Measurements from ENCODE around the gene ECSIT. TPM values are rescaled to one million over a fixed set of nuclear protein-coding genes. Genes with fewer than 3 reads are reported as not detected.
"Not testable (repeated sequence)": the region's sequence is repeated elsewhere in the genome, so short reads cannot be mapped to it uniquely, and the experiment has no call there.

ECSIT gene, protein sequence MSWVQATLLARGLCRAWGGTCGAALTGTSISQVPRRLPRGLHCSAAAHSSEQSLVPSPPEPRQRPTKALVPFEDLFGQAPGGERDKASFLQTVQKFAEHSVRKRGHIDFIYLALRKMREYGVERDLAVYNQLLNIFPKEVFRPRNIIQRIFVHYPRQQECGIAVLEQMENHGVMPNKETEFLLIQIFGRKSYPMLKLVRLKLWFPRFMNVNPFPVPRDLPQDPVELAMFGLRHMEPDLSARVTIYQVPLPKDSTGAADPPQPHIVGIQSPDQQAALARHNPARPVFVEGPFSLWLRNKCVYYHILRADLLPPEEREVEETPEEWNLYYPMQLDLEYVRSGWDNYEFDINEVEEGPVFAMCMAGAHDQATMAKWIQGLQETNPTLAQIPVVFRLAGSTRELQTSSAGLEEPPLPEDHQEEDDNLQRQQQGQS
- 54.1 TPM for polyA plus RNA-seq (ENCODE audit: insufficient read length)

DNA sequence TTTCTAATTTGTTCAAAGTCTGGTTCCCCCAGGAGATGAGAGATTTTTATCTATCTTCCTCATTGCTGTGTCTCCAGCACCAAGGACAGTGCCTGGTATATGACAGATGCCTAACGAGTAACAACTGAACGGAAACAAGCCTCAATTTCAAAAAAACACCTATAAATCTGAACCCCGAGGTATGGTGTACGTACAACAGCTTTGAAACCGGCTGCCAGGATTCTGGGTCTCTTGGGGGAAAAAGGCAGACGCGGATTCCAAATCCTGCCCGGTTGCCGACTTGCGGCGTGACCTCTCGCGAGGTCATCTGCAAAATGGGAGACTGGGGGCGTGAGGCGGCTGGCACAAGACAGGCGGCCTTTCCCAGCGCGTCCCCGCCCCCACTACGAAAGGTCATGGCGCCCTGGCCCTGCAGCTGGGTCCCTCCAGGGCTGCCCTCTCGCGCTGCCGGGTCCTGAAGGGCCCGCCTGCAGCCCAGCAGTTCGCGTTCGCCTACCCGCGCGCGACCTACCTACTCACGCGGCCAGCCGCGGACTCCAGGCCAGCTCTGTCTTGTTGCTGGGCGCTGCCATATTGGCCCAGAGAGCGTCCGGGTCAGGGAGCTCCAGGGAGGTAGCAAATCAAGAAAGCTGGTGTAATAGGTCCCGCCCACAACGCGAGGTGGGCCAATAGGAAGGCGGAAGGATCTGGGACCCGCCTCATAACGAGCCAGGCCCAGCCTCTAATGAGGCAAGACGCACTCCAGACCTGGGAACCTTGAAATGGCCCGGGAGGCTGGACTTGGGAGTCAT lies at the start of gene ECSIT:
ECSIT (minus strand) TSS at position 584 of the 791 bp plus-strand sequence. CDS start 9,964 bp downstream, outside the sequence.
- peak; percentile 98 for DNase-seq

DNA sequence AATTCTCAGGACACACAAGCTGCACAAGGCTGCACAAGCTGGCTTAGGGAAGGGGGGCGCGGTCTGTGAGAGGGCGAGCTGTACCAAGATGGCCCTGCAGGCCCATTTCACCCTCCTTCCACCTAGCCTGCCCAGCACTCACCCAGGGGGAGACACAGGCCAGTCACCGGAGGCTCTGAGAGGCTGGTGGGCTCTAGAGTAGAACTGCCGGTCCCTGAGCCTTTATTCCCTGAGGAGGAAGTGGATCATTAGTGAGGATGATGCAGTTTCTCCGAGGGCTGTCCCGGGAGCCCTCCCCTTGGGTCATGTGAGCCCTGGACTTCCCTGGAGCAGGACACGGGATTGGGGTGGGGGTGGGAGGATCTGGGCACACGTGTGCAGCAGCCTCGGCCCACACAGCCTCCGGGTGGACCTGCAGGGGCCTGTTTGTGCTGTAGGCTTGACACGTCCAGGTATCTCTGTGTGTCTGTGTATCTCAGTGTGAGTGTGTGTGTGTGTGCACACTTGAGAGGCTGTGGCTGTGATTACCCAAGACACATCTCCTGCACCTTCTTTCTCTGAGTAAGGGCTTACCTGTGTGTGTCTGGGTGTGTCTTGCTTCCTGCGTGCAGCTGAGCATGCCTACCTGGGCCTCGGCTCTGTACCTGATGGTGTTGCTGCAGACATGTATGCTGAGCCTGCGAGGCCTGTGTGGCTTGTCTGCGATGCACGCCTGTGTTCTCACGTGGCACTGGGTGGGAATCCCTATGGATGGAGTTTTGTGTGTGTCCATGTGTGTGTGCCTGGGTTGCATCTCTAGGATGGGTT lies 48.7 kb upstream of the ECSIT start, which contains the start of gene ACP5:
ACP5 (minus strand) TSS at position 195 of the 807 bp plus-strand sequence. CDS start 328 bp downstream, outside the sequence.
- DNase-seq: no peak

DNA sequence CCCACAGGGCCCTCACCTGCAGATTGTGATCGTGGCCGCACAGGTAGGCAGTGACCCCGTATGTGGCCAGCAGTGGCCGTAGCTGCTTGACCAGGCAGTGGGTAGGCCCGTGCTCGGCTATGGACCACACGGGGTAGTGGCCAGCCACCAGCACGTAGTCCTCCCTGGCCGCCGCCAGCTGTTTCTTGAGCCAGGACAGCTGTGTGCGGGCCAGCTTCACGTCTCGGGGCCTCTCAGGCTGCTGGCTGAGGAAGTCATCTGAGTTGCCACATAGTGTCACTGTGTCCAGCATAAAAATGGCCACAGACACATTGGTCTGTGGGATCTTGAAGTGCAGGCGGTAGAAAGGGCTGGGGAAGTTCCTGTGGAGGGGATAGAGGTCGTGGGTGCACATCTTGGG lies 47.3 kb upstream of the ECSIT start:
- no peak for DNase-seq

DNA sequence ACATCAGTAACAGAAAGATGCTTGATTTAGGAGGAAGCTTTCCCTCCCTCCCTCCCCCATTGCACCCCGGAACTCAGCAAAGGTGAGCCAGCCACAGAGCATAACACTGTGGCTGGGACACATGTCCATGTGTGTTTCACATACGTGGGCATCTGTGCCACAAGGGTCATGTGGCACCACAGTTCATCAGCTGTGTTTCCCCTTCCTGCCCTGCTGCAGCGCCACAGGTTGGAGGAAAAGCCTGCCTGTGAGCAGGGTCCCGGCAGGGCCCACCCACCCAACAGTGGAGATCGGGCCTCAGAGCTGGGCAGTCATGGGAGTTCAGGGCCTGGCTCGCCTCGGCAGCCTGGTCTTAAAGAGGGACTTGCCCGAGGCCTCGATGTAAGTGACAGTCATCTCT lies 45.8 kb upstream of the ECSIT start:
- DNase-seq: no peak

DNA sequence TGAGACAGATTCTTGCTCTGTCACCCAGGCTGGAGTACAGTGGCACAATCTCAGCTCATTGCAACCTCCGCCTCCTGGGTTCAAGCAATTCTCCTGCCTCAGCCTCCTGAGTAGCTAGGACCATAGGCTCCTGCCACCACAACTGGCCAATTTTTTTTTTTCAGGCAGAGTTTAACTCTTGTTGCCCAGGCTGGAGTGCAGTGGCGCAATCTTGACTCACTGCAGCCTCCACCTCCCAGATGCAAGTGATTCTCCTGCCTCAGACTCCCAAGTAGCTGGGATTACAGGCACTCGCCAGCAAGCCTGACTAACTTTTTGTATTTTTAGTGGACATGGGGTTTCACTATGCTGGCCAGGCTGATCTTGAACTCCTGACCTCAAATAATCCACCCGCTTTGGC lies 44.8 kb upstream of the ECSIT start:
- not testable (repeated sequence) for DNase-seq

DNA sequence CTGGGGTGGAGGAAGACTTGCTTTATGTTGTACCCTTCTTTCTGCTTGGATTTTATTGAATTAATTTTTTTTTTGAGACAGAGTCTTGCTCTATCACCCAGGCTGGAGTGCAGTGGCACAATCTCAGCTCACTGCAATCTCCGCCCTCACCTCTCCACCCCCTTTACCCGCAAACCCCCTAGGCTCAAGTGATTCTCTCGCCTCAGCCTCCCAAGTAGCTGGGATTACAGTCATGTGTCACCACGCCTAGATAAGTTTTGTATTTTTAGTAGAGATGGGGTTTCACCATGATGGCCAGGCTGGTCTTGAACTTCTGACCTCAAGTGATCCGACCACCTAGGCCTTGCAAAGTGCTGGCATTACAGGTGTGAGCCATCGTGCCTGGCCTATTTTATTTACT lies 44.4 kb upstream of the ECSIT start:
- DNase-seq: not testable (repeated sequence)

DNA sequence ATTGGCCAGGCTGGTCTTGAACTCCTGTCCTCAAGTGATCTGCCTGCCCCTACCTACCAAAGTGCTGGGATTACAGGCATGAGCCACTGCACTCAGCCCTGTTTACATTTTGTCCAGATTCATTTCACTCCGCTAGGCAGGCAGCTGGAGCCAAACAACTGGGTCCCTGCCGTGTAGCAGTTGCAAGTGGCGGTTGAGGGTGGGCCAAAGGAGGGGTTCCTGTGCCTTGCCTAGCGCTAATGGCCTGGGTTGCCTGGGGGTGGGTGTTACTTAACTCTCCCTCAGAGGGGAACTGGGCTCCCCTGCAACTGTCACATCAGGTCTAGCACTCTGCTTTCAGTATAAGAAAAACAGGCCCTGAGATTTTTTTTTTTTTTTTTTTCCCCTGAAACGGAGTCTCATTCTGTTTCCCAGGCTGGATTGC lies 41.1 kb upstream of the ECSIT start:
- DNase-seq: no peak

DNA sequence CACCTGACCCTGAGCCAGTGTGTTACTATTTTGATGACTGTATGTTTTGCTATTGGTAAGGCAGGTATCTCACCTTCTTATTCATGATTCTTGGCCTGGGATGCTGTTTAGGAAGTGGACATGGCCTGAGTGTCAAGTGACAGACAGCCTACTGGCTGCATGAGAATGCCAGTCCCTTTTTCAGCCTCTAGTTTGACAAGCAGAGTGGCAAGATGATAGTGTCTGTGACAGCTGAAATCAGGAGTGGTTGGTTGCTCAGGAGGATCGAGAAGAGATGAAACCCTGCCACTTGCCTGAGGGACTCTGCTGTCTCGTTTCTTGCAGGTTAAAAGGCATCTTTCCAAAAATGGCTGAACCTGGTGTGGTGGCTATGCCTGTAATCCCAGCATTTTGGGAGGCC lies 37.2 kb upstream of the ECSIT start:
- no peak for DNase-seq

DNA sequence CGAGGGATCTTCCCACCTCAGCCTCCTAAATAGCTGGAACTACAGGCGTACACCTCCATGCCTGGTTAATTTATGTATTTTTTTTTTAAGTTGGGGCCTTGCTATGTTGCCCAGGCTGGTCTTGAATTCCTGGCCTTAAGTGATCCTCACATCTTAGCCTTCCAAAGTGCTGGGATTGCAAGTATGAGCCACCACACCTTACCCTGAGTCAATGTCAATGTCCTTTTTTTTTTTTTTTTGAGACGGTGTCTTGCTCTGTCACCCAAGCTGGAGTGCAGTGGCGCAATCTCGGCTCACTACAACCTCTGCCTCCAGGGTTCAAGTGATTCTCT lies 36.7 kb upstream of the ECSIT start:
- DNase-seq: not testable (repeated sequence)

DNA sequence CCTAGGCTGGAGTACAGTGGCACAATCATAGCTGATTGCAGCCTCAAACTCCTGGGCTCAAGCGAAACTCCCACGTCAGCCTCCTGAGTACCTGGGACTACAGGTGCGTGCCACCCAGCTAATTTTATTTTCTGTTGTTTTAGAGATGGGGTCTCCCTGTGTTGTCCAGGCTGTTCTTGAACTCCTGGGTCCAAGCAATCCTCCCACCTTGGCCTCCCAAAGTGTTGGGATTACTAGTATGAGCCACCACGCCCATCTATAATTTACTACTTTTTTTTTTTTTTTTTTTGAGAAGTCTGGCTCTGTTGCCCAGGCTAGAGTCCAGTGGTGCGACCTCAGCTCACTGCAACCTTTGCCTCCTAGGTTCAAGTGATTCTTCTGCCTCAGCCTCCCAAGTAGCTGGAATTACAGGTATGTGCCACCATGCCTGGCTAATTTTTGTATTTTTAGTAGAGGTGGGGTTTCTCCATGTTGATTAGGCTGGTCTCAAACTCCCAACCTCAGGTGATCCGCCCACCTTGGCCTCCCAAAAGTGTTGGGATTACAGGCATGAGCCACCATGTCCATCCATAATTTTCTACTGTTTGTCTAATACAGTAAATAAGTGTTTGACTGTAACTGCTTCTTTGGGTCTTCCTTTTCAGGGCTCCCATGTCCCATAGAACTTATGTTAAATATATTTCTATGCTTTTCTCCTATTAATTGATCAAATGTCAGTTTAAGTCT lies 35.3 kb upstream of the ECSIT start:
- not testable (repeated sequence) for DNase-seq

DNA sequence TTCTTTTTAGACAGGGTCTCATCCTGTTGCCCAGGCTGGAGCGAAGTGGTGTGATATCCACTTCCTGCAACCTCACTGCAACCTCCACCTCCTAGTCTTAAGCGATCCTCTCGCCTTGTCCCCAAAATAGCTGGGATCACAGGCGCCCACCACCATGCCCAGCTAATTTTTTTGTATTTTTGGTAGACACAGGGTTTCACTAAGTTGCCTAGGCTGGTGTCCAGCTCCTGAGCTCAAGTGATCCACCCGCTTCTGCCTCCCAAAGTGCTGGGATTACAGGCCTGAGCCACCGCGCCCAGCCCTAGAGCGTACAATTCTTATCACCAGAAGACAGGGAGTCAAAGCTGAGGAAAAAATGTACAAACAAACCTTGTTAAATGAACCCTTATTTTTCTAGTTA lies 34.6 kb upstream of the ECSIT start:
- no peak for DNase-seq

DNA sequence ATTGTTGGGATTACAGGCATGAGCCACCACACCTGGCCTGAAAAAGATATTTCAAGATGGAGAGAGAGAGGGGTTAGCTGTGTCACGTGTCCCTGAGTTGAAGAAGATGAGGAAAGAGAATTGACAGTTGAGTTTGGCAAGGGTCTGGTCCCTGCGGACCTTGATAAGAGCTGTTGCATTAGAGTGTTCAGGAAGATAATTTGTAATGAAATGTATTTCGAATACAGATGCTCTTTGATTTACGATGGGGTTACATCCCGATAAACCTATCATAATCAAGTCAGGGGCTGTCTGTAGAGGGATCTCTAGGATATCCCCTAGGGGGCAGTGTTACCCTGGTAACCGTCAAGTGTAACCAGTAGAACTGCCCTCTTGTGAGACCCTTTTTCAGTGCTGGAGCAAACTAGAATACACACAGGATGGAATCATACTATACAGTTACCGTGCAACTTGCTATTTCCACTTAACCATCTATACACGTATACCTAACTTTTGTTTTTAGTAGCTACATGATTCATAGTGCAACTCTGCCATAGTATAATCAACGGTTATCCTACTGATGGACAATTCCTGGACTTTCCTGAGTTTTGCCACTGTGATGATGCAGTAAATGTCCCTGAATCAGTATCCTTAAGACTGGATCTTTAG lies 31.6 kb upstream of the ECSIT start:
- DNase-seq: no peak

DNA sequence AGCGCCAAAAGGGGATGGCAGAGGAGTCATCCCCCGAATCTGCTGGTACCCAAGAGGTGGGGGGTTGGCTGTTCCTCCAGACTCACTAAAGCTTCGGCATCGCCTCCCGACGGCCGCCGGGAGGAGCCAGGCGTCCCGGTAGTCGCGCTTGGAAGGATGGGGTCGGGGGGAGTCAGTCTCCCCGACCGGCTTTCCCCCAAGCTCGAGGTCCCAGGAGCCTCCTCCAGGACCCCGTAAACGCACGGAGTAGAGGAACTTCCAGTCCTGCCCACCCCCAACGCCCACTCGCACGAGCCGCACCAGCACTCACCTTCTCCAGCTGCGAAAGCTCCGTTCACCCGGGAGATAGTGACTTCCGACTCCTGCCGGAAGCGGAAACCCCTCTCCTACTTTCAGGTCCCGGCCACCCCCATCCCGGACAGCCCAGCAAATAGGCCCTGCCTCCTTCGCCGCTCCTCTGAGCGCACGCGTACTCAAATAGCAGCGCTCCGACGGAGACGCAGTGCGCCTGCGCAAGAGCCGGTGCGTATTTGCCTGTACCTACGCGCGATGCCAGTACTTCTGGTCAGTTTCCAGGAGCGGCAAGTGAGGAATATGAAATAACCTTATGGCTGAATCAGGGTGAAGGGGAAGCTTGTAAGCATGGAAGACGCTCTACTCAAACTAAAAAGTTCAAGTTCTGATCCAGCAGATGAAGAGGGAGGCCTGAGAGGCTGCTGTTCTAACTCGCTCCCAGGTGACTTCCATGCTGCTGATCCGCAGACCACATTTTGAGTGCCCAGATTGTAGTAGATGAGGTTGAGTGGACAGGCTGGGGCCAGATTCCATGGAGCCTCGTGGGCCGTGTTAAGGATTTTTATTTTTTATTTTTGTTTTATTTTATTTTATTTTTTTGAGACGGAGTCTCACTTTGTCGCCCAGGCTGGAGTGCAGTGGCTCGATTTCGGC lies 30.2 kb upstream of the ECSIT start, which contains the start of gene ELOF1:
ELOF1 (minus strand) TSS at position 350 of the 948 bp plus-strand sequence. CDS start 4,883 bp downstream, outside the sequence.
- peak; percentile 99 for DNase-seq

DNA sequence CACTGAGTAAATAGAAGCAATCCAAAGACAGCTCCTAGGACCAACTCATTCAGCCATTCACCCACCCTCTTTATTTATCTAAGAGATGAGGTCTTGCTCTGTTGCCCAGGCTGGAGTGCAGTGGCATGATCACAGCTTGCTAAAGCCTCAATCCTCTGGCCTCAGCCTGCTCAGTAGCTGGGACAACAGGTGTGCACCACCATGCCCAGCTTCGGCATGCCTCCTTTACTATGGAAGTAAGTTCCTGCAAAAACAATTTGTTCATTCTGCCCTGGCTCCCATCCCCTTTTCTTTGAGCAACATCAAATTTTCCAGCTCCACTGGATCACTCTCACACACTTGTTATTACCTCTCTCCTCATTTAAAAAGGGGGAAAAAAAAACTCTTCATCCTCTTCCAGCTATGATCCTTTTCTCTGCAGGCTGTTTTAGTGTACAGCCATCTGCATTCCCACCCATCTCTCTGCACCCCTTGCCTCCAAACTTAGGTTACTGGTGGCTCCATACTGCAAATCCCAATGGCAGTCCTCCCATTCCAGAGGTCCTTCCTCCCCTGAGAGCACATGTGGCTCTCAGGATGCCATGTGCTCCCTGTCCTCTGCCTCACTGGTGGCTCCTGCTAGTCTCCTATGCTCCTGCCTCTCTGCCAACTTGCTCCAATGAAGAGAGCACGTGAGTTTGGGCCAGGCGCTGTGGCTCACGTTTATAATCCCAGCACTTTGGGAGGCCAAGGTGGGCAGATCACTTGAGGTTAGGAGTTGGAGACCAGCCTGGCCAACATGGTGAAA lies 27.9 kb upstream of the ECSIT start:
- DNase-seq: no peak

DNA sequence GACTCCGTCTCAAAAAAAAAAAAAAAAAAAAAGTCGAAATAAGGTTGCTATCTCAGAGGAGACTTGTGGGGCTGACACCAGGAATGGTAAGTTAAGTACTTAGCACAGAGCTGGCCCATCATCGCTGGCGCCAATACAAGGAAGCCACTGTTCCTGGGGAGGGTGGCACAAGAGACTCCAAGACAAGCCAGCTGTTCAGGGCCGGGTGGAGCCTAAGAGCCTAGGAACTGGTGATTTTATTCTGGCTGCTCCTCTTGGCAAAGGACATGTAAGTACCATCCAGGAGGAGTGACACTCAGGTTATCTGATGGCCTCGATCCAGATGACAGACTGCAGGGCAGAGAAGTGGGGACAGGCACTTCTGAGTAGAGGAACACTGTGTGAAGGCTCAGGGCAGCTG lies 26.3 kb upstream of the ECSIT start:
- DNase-seq: no peak

DNA sequence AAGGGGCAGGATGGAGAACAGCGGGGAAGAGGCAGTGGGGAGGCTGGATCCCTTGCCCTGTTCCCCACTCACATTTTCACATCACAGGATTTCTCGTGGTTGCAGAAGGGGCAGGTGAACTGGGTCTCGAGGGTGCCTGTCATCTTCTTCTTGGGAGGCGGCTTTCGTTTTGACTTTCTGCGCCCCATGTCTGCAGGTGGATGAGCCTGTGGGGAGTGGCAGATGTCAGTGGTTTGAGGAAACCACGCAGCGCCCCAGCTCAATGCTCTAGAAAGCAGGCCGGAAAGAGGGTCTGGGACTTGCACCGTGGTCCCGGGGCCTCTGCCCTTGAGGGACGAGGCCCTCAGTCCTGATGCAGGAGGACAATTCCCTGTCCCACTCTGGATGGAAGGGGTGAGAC lies 25.2 kb upstream of the ECSIT start:
- no peak for DNase-seq

DNA sequence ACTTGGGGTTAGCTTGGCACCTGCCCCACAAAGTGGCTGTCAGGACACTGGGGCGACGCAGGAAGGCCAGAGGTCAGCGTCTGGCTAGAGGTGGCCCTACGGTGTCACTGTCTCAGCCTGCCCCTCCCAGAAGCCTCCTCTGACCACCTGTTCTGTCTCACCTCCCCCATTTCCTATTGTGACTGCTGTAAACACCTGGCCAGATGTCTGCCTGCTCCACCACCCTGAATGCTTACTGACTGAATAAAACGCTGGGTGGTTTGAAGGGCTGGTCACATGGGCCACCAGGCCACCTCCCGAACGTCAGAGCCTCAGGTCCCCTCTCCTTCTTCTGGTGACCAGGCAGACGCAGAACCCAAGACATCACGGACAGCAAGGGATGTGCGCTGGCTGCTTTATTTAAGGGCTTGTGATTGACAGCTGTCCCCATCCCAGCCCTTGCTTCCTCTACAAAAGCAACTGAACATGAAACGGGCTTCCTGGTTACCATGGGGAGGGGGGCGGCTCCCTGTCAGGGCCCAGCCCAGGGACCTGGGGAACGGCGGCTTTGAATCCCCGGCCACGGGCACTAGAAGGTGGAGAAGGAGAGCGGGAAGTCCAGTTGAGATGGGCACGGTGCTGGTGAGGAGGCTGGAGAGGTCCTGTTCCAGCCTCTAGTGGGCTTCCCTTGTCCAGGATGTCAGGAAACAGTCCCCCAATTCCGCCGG lies 23.9 kb upstream of the ECSIT start:
- DNase-seq: no peak

DNA sequence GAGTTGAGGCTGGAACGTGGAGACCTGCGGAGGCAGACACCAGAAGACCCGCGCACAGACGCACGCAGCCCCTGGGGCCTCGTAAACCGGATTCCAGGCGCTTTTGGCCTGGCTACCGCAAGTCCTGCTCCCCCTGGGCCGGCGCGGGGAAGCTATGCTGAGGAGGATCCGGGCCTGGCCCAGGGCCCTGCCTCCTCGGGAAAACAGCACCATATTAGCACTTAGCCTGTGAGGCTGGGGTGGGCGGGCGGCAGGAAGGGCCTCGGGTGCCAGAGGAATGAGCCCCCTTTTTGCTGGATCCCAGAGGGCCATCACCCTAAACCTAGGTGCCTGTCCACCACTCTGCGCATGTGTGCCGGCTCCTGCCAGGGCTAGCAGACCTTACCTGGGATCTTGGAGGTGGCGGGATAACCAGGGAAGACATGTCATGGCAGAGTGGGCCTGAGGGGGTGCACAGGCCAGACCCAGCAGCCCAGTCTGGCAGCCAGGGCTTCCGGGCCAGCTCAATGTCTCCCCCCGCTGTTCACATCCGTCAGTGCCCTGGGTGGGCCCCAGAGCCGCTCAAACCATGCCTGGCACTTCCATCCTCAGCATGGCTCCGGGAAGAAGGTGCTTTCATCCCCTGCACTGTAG lies 22.8 kb upstream of the ECSIT start:
- no peak for DNase-seq
